GM19240 (cell line): ENCODE measurements around the gene NUP42.

Experiments
- DNase-seq: peaks from one replicate; pipeline ENCODE4 v3.0.0; 2011; ENCODE audit warnings: low spot score; ENCODE audit not compliant: insufficient read length

NUP42 gene

DNA sequence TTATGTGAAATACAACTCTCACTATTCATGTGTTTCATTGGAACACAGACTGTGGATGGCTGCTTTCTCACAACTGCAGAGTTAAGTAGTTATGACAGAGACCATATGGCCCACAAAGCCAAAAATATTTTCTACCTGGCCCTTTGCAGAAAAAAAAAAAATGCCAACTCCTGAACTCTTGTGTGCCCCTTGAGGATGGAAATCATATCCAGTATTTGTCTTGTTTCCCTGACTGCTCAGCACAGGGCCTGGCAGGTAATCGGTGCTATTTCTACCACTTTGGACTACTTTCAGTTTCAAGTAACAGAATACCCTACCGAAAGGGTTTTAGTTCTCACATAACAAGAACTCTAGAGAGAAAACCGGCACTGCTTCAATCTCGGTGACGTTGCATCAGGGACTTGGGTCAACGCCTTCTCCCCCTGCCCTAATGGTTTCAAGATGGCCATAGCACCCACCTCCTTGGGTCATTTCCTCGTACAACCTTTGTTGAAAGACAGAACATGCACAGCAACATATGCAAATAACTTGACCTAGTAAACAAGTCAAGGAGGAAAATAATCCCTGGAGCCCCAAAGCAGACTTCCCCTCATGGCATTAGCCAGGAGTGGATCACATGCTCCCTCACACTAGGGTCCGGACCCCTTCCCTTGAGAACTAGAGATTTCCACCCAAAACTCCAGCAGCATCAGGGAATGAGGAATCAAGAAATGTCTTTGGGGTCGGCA, 52.9 kb downstream of the NUP42 start:
- DNase-seq = peak; percentile 35

DNA sequence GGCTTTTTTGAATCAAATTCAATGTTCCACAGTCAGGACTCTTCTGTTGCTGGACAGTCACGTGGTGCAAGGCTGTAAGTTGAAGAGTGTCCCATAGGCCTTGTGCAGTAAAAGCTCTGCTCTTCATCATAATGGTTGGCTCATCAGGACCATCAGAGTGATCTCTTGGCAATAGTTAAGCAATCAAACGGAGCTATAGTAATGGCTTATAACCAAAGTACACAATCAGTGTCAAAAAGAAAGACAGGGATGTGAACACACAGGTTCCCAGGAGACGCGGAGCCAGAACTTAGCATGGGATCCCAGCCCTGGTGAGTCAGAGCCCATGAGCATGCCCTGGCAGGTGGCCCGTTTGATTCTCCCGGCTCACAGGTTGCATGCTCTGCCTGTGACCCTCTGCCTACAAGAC, 54.0 kb downstream of the NUP42 start:
- DNase-seq = no peak

GRCh38 chr7:23237000-23237399, 55.2 kb downstream of the NUP42 start:
- no peak for DNase-seq

DNA sequence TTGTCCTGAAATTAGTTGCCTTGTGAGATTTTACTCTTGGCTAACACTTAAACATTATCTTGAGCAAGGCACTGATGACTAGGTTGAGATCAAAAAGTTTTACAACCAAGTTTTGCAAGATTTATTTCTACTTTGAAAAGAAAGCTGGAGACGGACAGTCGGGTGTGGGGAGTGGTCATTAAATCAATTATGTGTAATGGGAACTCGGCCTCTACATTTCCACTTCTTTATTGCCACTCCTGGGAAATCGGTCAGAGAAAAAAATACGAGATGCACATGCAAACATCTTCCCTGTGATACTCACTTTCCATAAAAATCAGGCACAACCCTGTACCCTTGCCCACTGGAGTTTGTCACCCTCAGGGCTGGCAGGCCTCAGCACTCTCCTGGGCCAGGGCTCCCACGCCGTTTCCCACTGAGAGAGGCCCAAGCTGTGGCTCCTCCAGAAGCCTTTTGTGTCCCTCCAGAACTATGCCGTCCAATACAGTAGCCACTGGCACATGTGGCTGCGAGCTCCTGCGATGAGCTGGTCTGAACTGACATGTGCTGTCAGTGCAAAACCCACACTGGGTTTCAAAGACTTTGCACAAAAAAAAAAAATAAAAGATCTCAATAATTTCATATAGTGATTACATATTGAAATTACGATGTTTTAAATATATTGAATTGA, 57.3 kb downstream of the NUP42 start:
- no peak for DNase-seq

GRCh38 chr7:23239698-23240097, 57.9 kb downstream of the NUP42 start:
- DNase-seq = no peak

DNA sequence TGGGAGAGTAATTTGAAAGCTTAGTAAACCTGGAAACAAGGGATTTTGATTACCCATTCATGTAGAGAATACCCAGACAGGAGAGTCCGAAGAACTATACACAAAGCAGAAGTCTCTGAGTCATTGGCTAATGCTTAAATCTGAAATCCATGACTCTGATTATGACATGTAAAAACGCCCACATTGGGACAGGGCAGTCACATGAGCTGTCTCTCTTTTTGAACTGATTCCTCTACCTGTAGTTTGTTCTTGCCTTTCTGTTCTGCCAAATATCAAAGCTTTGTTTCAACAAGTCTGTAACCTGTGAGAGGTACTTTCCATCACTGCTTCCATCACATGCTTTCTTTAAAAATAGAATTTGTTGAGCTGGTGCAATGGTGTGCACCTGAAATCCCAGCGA, 60.5 kb downstream of the NUP42 start:
- DNase-seq = no peak

- DNase-seq = no peak
These were observed 61.1 kb downstream of the NUP42 start for GRCh38 chr7:23242935-23243334.

- DNase-seq = no peak
These were observed 64.7 kb downstream of the NUP42 start, which contains the start of gene GPNMB for GRCh38 chr7:23246555-23246954. GPNMB (plus strand) TSS chr7:23246775; CDS start chr7:23246858, 83 bp downstream.

- DNase-seq = no peak
These were observed 65.3 kb downstream of the NUP42 start for GRCh38 chr7:23247046-23247602.

GRCh38 chr7:23247603-23248335, 65.9 kb downstream of the NUP42 start:
- DNase-seq = no peak

DNA sequence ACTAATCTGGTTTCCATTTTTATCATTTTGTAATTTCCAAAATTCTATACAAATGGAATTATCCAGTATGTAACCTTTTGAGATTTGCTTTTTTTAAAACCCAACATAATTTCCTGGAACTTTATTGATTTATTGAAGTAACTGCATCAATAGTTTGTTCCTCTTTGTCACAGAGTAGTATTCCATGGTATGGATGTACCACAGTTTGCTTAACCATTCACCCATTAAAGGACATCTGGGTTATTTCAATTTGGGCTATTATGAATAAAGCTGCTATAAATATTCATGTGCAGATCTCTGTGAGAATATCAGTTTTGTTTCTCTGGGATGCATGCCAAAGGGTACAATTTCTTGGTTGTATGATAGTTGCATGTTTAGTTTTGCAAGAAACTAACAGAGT, 67.6 kb downstream of the NUP42 start:
- no peak for DNase-seq
